Measurements from ENCODE around the gene MVB12A.

DNA sequence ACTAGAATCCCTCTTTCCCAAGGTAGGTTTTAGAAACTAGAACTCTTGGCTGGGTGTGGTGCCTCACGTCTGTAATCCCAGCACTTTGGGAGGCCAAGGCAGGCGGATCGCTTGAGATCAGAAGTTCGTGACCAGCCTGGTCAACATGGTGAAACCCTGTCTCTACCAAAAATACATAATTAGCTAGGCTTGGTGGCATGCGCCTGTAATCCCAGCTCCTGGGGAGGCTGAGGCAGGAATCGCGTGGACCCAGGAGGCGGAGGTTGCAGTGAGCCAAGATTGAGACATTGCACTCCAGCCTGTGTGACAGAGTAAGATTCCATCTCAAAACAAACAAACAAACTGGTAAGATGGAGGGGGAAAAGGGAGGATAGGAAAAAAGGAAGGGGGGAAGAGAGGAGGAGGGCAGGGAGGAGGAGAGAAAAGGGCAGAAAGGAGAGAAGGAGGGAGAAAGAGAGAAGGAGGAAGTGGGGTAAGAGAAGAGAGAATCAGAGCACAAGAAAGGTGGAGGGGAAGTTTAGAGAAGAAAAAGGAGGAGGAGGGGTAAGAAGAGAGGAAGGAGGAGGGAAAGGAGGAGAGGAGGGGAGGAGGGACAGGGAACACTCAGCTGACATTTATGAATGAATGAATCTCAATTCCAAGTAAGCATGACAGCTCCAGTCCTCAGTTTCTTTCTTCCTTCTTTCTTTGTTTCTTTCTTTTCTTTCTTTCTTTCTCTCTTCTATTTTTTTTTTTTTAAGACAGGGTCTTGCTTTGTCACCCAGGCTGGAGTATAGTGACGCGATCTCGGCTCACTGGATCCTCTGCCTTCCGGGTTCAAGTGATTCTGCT, 47.8 kb downstream of the MVB12A start:
- TF ChIP-seq POLR2AphosphoS5 (IDR thresholded peaks at IDR 0.05; ENCODE audit: low read depth, low read length) (no peak), GTF2F1 (IDR thresholded peaks at IDR 0.05; ENCODE audit: borderline replicate concordance, low read depth, low read length) (no peak), JUND (IDR thresholded peaks at IDR 0.05; ENCODE audit: low read length) (no peak), YY1 (IDR thresholded peaks at IDR 0.05; ENCODE audit: low read depth, low read length) (no peak), EZH2 (IDR thresholded peaks at IDR 0.05; ENCODE audit: low read depth, low read length, severe bottlenecking) (no peak), EP300 (IDR thresholded peaks at IDR 0.05; ENCODE audit: borderline replicate concordance in 1 of 2, low read depth in 2 of 2, low read length in 2 of 2) (no peak), ZNF274 (IDR thresholded peaks at IDR 0.05; ENCODE audit: borderline replicate concordance, extremely low read depth, low read length) (no peak), CHD1 (IDR thresholded peaks at IDR 0.05; ENCODE audit: low read depth, low read length) (no peak), NRF1 (IDR thresholded peaks at IDR 0.05; ENCODE audit: low read depth, low read length) (no peak)
- TF ChIP-seq, protein P1, sequence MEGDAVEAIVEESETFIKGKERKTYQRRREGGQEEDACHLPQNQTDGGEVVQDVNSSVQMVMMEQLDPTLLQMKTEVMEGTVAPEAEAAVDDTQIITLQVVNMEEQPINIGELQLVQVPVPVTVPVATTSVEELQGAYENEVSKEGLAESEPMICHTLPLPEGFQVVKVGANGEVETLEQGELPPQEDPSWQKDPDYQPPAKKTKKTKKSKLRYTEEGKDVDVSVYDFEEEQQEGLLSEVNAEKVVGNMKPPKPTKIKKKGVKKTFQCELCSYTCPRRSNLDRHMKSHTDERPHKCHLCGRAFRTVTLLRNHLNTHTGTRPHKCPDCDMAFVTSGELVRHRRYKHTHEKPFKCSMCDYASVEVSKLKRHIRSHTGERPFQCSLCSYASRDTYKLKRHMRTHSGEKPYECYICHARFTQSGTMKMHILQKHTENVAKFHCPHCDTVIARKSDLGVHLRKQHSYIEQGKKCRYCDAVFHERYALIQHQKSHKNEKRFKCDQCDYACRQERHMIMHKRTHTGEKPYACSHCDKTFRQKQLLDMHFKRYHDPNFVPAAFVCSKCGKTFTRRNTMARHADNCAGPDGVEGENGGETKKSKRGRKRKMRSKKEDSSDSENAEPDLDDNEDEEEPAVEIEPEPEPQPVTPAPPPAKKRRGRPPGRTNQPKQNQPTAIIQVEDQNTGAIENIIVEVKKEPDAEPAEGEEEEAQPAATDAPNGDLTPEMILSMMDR (IDR thresholded peaks at IDR 0.05; ENCODE audit: control extremely low read depth in 1 of 3, insufficient read depth in 1 of 3, low read depth in 1 of 3, low read length in 3 of 3), result no peak
